Fibroblast of pulmonary artery (primary cell): ENCODE measurements around the gene AGXT2.
A peak's percentile ranks its signal among the peaks of the same experiment; 100 is the strongest.

Experiments used
- DNase-seq: peaks from one replicate; pipeline ENCODE4 v3.0.0-alpha.2; 2010; ENCODE audit warnings: low read depth
- H3K4me3 ChIP-seq: replicated peaks from 2 replicates; pipeline ENCODE4 v1.5.1; 2011; ENCODE audit warnings: low read depth, mild to moderate bottlenecking, control low read depth, low read length, moderate library complexity
- TF ChIP-seq, protein P1 (sequence below): IDR thresholded peaks from 2 replicates; pipeline ENCODE4 v1.5.1; 2011; ENCODE audit warnings: mild to moderate bottlenecking, control low read depth, low read length, inconsistent platforms; ENCODE audit errors: missing control alignments

The AGXT2 gene

DNA sequence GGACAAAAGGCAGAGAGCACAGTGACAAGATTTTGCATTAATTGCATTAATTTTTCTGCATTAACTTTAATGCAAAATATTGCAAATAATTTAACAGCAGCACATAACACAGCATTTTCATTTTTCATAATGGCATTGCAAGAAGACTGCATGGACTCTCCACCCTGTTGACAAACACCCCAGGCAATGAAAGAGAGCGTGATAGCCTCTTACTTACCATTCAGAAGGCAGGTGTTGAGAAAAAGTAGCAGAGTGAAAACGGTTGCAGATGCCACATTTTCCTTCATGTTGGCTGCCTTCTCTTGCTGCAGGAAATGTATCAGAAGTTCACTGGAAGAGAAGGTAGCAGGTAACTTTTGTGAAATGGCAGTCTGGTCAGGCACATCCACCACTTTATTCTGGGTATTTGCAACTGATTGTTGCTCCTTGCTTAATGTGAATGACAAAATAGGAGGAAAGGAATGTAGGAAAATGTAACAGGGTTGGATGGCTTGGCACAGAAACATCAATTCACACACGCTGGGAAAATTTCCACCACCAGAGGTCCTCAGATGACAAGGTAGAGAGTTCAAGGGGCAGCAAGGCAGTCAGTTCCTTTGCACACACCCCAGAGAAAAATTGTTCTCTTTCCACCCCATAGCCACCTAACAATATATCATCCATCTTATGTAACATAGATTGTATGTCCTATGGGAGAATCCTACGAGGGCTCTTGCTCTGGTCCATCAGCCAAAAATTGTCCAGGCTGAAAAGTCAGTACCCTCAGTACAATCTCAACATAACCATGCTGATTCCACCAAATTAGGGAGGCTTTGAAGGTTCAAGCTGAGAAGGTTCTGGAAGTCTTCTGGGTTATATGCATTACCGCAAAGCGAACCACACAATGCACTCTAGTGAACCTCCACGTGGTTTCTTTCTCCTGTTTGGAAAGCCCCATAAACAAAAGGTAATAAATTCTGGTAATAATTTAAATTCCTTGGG, 41.9 kb upstream of the AGXT2 start:
- no peak overlapping the region for H3K4me3 ChIP-seq
- peak; percentile 81 for DNase-seq
- TF ChIP-seq, protein P1, sequence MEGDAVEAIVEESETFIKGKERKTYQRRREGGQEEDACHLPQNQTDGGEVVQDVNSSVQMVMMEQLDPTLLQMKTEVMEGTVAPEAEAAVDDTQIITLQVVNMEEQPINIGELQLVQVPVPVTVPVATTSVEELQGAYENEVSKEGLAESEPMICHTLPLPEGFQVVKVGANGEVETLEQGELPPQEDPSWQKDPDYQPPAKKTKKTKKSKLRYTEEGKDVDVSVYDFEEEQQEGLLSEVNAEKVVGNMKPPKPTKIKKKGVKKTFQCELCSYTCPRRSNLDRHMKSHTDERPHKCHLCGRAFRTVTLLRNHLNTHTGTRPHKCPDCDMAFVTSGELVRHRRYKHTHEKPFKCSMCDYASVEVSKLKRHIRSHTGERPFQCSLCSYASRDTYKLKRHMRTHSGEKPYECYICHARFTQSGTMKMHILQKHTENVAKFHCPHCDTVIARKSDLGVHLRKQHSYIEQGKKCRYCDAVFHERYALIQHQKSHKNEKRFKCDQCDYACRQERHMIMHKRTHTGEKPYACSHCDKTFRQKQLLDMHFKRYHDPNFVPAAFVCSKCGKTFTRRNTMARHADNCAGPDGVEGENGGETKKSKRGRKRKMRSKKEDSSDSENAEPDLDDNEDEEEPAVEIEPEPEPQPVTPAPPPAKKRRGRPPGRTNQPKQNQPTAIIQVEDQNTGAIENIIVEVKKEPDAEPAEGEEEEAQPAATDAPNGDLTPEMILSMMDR, result peak; percentile 90

- TF ChIP-seq, protein P1, result no peak
- no peak overlapping the region for H3K4me3 ChIP-seq
- DNase-seq, result peak; percentile 25
Measured at GRCh38 chr5:35087991-35088390, 40.2 kb upstream of the AGXT2 start.

DNA sequence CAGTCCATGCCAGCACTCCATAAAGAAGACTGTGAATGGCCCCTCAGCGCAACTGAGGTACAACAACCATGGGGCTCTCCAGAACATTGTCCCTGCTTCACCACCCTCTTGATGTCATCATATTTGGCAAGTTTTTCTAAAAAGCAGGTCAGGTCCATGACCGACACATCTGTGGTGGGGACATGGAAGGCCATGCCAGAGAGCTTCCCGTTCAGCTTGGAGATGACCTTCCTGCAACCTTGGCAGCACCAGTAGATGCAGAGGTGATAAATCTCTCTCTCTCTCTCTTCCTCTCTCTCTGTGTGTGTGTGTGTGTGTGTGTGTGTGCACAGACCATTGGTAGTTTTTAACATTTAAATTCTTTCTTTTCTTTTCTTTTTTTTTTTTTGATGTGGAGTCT, 35.4 kb upstream of the AGXT2 start:
- DNase-seq, result no peak
- TF ChIP-seq, protein P1, result no peak
- H3K4me3 ChIP-seq, result no peak overlapping the region

- TF ChIP-seq, protein P1, result no peak
- no peak for DNase-seq
- no peak overlapping the region for H3K4me3 ChIP-seq
Measured at GRCh38 chr5:35082530-35082929, 34.8 kb upstream of the AGXT2 start.

GRCh38 chr5:35081134-35081533, 33.4 kb upstream of the AGXT2 start:
- TF ChIP-seq, protein P1, result no peak
- no peak overlapping the region for H3K4me3 ChIP-seq
- DNase-seq, result no peak

GRCh38 chr5:35073160-35073559, 25.4 kb upstream of the AGXT2 start:
- H3K4me3 ChIP-seq, result no peak overlapping the region
- no peak for DNase-seq
- TF ChIP-seq, protein P1, result no peak
